Esophagus muscularis mucosa (tissue), 4 donors: ENCODE measurements around the gene MORN2. TPM values are rescaled to one million over a fixed set of nuclear protein-coding genes. Genes with fewer than 3 reads are reported as not detected.

ENCODE experiments used
- DNase-seq: peaks from one replicate; pipeline ENCODE4 v3.0.0-alpha.2; 2017; ENCODE audit errors: extremely low spot score
- H3K27ac ChIP-seq, 4 donors: fragments of 200-600 bp; sonication (generic); replicated peaks in 1 of 4; 1 replicate in 3 of 4; 2 replicates in 1 of 4; pipeline ENCODE4 v1.5.1; 2016 to 2019; ENCODE audit warnings: mild to moderate bottlenecking in 1 of 4
- H3K27me3 ChIP-seq, 4 donors: fragments of 200-600 bp; sonication (generic); one replicate each; pipeline versions ENCODE4 v1.5.1 to v1.6.0; 2016 to 2019
- H3K36me3 ChIP-seq, 4 donors: fragments of 200-600 bp; sonication (generic); one replicate each; pipeline ENCODE4 v1.5.1; 2016 to 2019
- H3K4me1 ChIP-seq, 4 donors: fragments of 200-600 bp; sonication (generic); one replicate each; pipeline ENCODE4 v1.5.1; 2016 to 2019
- H3K4me3 ChIP-seq, 4 donors: fragments of 200-600 bp; sonication (generic); 1 replicate in 2 of 4; 2 replicates in 2 of 4; pipeline ENCODE4 v1.5.1; 2016 to 2019; ENCODE audit warnings: mild to moderate bottlenecking in 4 of 4, moderate library complexity in 1 of 4
- H3K9me3 ChIP-seq, 4 donors: fragments of 200-600 bp; sonication (generic); 1 replicate in 3 of 4; 2 replicates in 1 of 4; pipeline ENCODE4 v1.5.1; 2016 to 2019
- EP300 ChIP-seq: sonication (generic); formaldehyde crosslinking; IDR thresholded peaks from one replicate; pipeline ENCODE4 v1.6.1; 2017; ENCODE audit warnings: antibody characterized with exemption
- POLR2A ChIP-seq: fragments of 450-650 bp; IDR thresholded peaks from one replicate; pipeline ENCODE4 v1.6.1; 2017; ENCODE audit warnings: antibody characterized with exemption, moderate library complexity, mild to moderate bottlenecking, low read depth
- POLR2AphosphoS5 ChIP-seq, 2 donors: sonication (generic); formaldehyde crosslinking; IDR thresholded peaks; one replicate each; pipeline ENCODE4 v1.6.1; 2017; ENCODE audit warnings: antibody characterized with exemption in 2 of 2
- WGBS: methylation state at CpG from one replicate; pipeline ENCODE4 v1.1.5; 2018; 5-methylcytosine and 5-hydroxymethylcytosine counted together
- intact Hi-C: fragments of 100-400 bp; cut with DNase I; formaldehyde crosslinking; loops from one replicate; pipeline ENCODE4 v1.15.1; 2023
- small RNA-seq, 3 donors: library from RNA; depleted of rRNA; stranded (forward); fragments of <200 nt; gene quantifications; one replicate each; pipeline ENCODE3, GENCODE V24; 2016
- total RNA-seq, 4 donors: library from RNA; depleted of rRNA; stranded (reverse); fragments of >200 nt; gene quantifications; one replicate each; pipeline versions ENCODE4 v1.1.0 to v1.2.1, GENCODE V29; 2016
- TF ChIP-seq, protein P1 (sequence below), 3 experiments: fragments of 200-600 bp in 2 of 3; fragments of 450-650 bp in 1 of 3; sonication (generic) in 2 of 3; IDR thresholded peaks; one replicate each; pipeline ENCODE4 v1.5.1; 2017 to 2019; ENCODE audit warnings: antibody characterized with exemption in 3 of 3, mild to moderate bottlenecking in 2 of 3, moderate library complexity in 1 of 3

Gene MORN2
- total RNA-seq, 4 donors from 2014 or later = 8.7 to 10.8 (median 9.7) TPM

DNA sequence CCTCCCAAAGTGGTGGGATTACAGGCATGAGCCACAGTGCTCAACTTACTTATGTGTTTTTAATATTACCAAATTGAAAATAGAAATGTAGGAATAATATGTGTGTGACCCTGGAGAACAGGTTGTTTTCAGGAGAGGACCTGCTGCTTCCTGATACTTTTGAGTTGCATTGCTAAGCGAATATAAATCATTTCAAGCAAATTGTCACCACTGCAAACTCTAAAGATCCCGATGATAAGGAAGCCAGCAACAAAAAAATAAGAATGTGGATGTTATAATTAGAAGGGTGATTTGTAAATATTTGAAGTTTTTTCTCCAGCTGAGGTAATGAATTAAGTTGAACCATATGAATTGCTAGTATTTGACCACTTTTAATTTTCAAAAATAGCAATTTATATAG, 54.8 kb downstream of the MORN2 start:
- peaks cover 0 to 3% (median 0%) of the 10 kb centered on the region in 4 donors for H3K36me3 ChIP-seq
- no peaks in the 10 kb centered on the region for H3K27me3 ChIP-seq
- 76% methylated on average over 2 of the region's 2 CpGs for WGBS
- DNase-seq = no peak
- H3K4me1 ChIP-seq = no peaks in the 10 kb centered on the region
- intact Hi-C loops = no loop called here
- TF ChIP-seq POLR2A = no peak
- no peak for TF ChIP-seq EP300
- TF ChIP-seq, protein P1, sequence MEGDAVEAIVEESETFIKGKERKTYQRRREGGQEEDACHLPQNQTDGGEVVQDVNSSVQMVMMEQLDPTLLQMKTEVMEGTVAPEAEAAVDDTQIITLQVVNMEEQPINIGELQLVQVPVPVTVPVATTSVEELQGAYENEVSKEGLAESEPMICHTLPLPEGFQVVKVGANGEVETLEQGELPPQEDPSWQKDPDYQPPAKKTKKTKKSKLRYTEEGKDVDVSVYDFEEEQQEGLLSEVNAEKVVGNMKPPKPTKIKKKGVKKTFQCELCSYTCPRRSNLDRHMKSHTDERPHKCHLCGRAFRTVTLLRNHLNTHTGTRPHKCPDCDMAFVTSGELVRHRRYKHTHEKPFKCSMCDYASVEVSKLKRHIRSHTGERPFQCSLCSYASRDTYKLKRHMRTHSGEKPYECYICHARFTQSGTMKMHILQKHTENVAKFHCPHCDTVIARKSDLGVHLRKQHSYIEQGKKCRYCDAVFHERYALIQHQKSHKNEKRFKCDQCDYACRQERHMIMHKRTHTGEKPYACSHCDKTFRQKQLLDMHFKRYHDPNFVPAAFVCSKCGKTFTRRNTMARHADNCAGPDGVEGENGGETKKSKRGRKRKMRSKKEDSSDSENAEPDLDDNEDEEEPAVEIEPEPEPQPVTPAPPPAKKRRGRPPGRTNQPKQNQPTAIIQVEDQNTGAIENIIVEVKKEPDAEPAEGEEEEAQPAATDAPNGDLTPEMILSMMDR (IDR thresholded peaks at IDR 0.05) = no peak
- TF ChIP-seq POLR2AphosphoS5 (IDR thresholded peaks at IDR 0.05) = no peak
- no peaks in the 10 kb centered on the region for H3K9me3 ChIP-seq
- H3K27ac ChIP-seq = no peak overlapping the region
- no peak overlapping the region for H3K4me3 ChIP-seq

Small RNA genes within 50 kb of the gene (small RNA-seq; reads per million reads assigned to genes)
- gene RNU6-851P = 0 reads per million in 3 donors

Other genes with a start within 250 kb of the MORN2 start
- gene GALM, start 209.9 kb upstream of the MORN2 start, total RNA-seq = 10 to 100 TPM in 3 of 4 donors, 1 to 10 TPM in 1; 8.3 to 14.6 (median 11.6) TPM
- 100 to 1,000 TPM in 1 of 4 donors, 10 to 100 TPM in 3; 41.4 to 100 (median 56.8) TPM for gene SRSF7, start 124.6 kb upstream of the MORN2 start, total RNA-seq
- 1 to 10 TPM; 2.8 to 9.9 (median 7.4) TPM for gene GEMIN6, start 97.8 kb upstream of the MORN2 start, total RNA-seq
- 10 to 100 TPM; 11.1 to 17.4 (median 12.2) TPM for gene DHX57, start within 50 bp of the MORN2 start, total RNA-seq
- 1 to 10 TPM in 1 of 4 donors, under 1 TPM in 3; 0.66 to 2.1 (median 0.82) TPM for gene ARHGEF33, start 13.9 kb downstream of the MORN2 start, total RNA-seq
- 10 to 100 TPM; 33.3 to 48.6 (median 35.7) TPM for gene SOS1, start 245.1 kb downstream of the MORN2 start, total RNA-seq